Measurements from ENCODE around the gene COG5. TPM values are rescaled to one million over a fixed set of nuclear protein-coding genes. Genes with fewer than 3 reads are reported as not detected.

Gene COG5
- total and polyA plus RNA-seq, 2 donors from 2014 or later: 8.6 to 45.7 TPM

DNA sequence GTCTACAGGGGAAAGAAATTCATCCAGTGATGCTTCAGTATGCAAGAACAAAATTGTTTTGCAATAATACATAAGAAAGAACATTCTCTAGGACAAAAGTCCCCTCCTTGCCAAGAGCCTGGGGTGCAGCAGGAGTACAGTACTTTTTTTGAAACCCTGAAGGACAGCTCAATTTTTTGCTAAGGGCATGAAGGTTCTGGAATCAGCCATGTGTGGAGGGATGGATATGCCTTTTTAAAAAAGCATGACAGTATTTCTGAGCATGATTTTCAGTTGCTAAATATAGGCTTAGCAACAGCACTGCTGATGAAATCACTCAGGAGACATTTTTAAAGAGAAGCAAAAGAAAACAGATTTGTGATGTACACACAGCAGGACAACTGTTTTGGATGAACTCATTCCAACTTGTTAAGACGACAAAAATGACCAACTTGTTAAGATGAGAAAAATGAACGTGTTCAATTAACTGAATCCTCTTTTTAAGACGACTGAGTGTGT lies 355.6 kb downstream of the COG5 start:
- Histone ChIP-seq H3K36me3 (ENCODE audit: control insufficient read depth in 2 of 3, insufficient read depth in 3 of 3, low read length in 3 of 3) (peaks cover 0 to 19% (median 17%) of the 10 kb centered on the region in 3 donors), H3K27ac (ENCODE audit: low read depth in 2 of 2, low read length in 2 of 2) (no peak overlapping the region), H3K4me3 (ENCODE audit: low read length in 3 of 3) (no peak overlapping the region), H3K4me1 (ENCODE audit: control insufficient read depth in 2 of 3, insufficient read depth in 2 of 3, low read depth in 1 of 3, low read length in 3 of 3) (peaks cover 0 to 2% (median 0%) of the 10 kb centered on the region in 3 donors), H3K9me3 (ENCODE audit: control insufficient read depth in 2 of 3, insufficient read depth in 1 of 3, low read length in 3 of 3) (no peaks in the 10 kb centered on the region), H3K9ac (ENCODE audit: low read length in 3 of 3) (no peak overlapping the region), H3K27me3 (ENCODE audit: control insufficient read depth, insufficient read depth, low read length) (no peaks in the 10 kb centered on the region)
- no peak for DNase-seq
- FAIRE-seq: no peak
- TF ChIP-seq, protein P1, sequence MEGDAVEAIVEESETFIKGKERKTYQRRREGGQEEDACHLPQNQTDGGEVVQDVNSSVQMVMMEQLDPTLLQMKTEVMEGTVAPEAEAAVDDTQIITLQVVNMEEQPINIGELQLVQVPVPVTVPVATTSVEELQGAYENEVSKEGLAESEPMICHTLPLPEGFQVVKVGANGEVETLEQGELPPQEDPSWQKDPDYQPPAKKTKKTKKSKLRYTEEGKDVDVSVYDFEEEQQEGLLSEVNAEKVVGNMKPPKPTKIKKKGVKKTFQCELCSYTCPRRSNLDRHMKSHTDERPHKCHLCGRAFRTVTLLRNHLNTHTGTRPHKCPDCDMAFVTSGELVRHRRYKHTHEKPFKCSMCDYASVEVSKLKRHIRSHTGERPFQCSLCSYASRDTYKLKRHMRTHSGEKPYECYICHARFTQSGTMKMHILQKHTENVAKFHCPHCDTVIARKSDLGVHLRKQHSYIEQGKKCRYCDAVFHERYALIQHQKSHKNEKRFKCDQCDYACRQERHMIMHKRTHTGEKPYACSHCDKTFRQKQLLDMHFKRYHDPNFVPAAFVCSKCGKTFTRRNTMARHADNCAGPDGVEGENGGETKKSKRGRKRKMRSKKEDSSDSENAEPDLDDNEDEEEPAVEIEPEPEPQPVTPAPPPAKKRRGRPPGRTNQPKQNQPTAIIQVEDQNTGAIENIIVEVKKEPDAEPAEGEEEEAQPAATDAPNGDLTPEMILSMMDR (IDR thresholded peaks at IDR 0.05; ENCODE audit: borderline replicate concordance, extremely low read depth, insufficient read depth): no peak
- intact Hi-C loops (cut with DNase I): no loop called here

DNA sequence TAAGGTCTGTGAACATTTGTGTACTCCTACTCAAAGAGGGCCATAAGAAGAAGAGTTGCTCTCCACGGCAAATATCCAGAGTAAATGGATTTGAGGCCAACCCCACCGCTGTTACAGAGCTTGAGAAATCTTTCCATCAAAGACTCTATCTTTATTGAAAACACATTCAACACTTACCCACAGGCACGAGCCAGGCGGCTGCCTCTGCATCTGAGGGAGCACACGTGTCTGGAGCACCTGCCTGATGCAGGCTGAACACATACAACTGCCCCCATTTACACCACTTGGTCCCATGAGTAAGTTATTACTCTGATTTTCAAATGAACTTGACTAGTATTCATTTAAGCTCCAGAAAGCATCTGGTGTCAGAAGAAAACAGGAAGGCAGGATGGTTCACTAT lies 356.3 kb downstream of the COG5 start:
- H3K36me3 ChIP-seq (ENCODE audit: control insufficient read depth in 2 of 3, insufficient read depth in 3 of 3, low read length in 3 of 3): peaks cover 0 to 20% (median 17%) of the 10 kb centered on the region in 3 donors
- intact Hi-C loops (cut with DNase I): no loop called here
- H3K4me3 ChIP-seq (ENCODE audit: low read length in 3 of 3): no peak overlapping the region
- no peak for FAIRE-seq
- peaks cover 0 to 2% (median 0%) of the 10 kb centered on the region in 3 donors for H3K4me1 ChIP-seq (ENCODE audit: control insufficient read depth in 2 of 3, insufficient read depth in 2 of 3, low read depth in 1 of 3, low read length in 3 of 3)
- no peak for DNase-seq
- TF ChIP-seq, protein P1 (IDR thresholded peaks at IDR 0.05; ENCODE audit: borderline replicate concordance, extremely low read depth, insufficient read depth): no peak
- no peaks in the 10 kb centered on the region for H3K9me3 ChIP-seq (ENCODE audit: control insufficient read depth in 2 of 3, insufficient read depth in 1 of 3, low read length in 3 of 3)
- H3K27ac ChIP-seq (ENCODE audit: low read depth in 2 of 2, low read length in 2 of 2): no peak overlapping the region
- H3K27me3 ChIP-seq (ENCODE audit: control insufficient read depth, insufficient read depth, low read length): no peaks in the 10 kb centered on the region
- H3K9ac ChIP-seq (ENCODE audit: low read length in 3 of 3): no peak overlapping the region

DNA sequence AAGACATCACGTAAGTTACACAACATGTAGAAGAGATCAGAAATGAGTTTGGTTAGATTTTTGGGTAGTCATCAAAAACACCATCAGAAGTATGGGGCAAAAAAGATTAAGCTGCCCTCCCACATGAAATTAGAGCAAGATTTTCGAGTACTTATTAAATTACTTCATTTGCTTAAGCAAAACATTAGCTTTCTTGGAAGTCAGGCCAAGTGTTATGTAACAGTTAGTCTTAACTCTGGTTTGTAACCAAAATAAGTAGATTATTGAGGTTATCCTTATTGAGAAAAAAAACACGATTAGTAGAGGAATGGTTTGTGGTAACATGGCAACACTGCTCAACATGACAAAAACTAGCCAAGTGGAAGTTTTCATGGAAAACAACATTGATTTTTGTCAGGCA lies 357.0 kb downstream of the COG5 start:
- FAIRE-seq: no peak
- no peaks in the 10 kb centered on the region for H3K27me3 ChIP-seq (ENCODE audit: control insufficient read depth, insufficient read depth, low read length)
- H3K4me1 ChIP-seq (ENCODE audit: control insufficient read depth in 2 of 3, insufficient read depth in 2 of 3, low read depth in 1 of 3, low read length in 3 of 3): peaks cover 0 to 2% (median 0%) of the 10 kb centered on the region in 3 donors
- H3K27ac ChIP-seq (ENCODE audit: low read depth in 2 of 2, low read length in 2 of 2): no peak overlapping the region
- no peaks in the 10 kb centered on the region for H3K9me3 ChIP-seq (ENCODE audit: control insufficient read depth in 2 of 3, insufficient read depth in 1 of 3, low read length in 3 of 3)
- H3K9ac ChIP-seq (ENCODE audit: low read length in 3 of 3): no peak overlapping the region
- no peak overlapping the region for H3K4me3 ChIP-seq (ENCODE audit: low read length in 3 of 3)
- intact Hi-C loops (cut with DNase I): no loop called here
- TF ChIP-seq, protein P1 (IDR thresholded peaks at IDR 0.05; ENCODE audit: borderline replicate concordance, extremely low read depth, insufficient read depth): no peak
- DNase-seq: no peak
- peaks cover 0 to 28% (median 21%) of the 10 kb centered on the region in 3 donors for H3K36me3 ChIP-seq (ENCODE audit: control insufficient read depth in 2 of 3, insufficient read depth in 3 of 3, low read length in 3 of 3)

DNA sequence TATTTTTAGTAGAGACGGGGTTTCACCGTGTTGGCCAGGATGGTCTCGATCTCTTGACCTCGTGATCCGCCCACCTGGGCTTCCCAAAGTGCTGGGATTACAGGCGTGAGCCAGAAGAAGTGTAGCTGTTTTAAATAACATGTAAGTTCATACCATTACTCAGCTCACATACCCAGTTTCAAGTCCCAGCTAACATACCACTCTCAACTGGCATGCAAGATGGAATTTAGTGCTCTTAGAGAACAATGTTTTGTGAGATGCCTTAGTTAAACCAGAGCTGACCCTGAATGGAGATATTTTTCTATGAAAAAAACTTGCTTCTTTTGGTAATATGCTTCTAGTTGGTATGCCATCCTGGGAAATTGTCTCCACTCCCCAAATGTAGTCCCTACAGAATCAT lies 357.6 kb downstream of the COG5 start:
- FAIRE-seq (no peak), DNase-seq (no peak)
- Histone ChIP-seq H3K27me3 (ENCODE audit: control insufficient read depth, insufficient read depth, low read length) (no peaks in the 10 kb centered on the region), H3K4me1 (ENCODE audit: control insufficient read depth in 2 of 3, insufficient read depth in 2 of 3, low read depth in 1 of 3, low read length in 3 of 3) (peaks cover 0 to 2% (median 0%) of the 10 kb centered on the region in 3 donors), H3K27ac (ENCODE audit: low read depth in 2 of 2, low read length in 2 of 2) (no peak overlapping the region), H3K36me3 (ENCODE audit: control insufficient read depth in 2 of 3, insufficient read depth in 3 of 3, low read length in 3 of 3) (peaks cover 0 to 33% (median 25%) of the 10 kb centered on the region in 3 donors), H3K9me3 (ENCODE audit: control insufficient read depth in 2 of 3, insufficient read depth in 1 of 3, low read length in 3 of 3) (no peaks in the 10 kb centered on the region), H3K4me3 (ENCODE audit: low read length in 3 of 3) (no peak overlapping the region), H3K9ac (ENCODE audit: low read length in 3 of 3) (no peak overlapping the region)
- TF ChIP-seq, protein P1 (IDR thresholded peaks at IDR 0.05; ENCODE audit: borderline replicate concordance, extremely low read depth, insufficient read depth): no peak
- intact Hi-C loops (cut with DNase I): no loop called here

Measured in kidney (tissue), 14 donors.